RCC 7860 (cell line): ENCODE measurements around the gene SLC44A2.

ENCODE experiments used
- DNase-seq: peaks from one replicate; pipeline ENCODE4 v3.0.0-alpha.2; 2015; ENCODE audit warnings: low spot score
- FAIRE-seq: peaks from 2 replicates; lab custom pipeline; 2012; peaks lifted over from hg19 to GRCh38; lab: Jason Lieb, UNC

The SLC44A2 gene

DNA sequence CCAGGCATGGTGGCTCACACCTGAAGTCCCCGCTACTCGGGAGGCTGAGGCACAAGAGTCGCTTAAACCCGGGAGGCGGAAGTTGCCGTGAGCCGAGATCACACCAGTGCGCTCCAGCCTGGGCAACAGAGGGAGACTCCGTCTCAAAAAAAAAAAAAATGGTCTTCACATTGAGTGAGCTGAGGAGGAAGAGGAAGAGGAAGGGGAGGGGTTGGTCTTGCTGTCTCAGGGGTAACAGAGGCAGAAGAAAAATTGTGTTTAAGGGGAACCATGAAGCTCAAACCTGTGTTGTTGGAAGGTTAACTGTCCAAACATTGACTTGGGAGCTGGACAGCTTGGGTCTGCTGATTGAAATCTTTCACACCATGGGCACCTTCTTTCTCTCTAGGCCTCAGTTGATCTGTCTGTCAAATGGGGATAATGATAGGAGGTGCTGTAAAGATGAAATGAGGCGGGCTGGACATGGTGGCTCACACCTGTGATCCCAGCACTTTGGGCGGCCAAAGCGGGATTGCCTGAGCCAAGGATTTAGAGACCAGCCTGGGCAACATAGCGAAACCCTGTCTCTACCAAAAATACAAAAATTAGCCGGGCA is 9.8 kb upstream of the SLC44A2 start:
- DNase-seq (no peak), FAIRE-seq (no peak)

DNA sequence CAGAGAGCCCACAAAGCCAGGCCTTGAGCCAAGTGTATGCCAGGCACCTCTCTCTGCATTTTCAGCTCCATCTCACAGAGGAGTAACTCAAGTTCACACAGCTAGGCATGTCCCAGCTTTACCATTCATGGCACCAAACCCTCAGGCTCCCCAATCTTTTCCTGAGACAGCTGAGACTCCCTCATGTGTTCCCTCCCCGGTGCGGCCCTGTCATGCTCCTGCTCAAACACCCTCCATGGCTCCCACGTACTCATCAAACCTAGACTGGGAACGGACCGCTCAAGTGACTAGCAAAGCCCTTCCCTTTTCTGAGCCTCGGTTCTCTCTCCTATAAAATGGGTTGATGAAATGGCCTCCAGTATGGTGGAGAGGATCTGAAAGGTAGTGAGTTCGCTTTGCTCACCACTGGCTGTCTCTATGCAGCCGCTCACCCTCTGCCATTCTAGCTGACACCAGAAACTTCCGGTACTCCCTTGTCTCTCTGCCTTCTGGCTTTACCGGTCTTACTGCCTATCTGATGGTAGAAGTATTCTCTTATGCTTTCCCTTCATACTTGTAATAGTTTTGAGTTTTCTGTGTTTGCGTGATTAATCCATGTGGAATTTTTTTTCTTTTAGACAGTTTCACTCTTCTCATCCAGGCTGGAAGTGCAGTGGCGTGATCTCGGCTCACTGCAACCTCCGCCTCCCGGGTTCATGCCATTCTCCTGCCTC is 7.8 kb upstream of the SLC44A2 start:
- no peak for DNase-seq

DNA sequence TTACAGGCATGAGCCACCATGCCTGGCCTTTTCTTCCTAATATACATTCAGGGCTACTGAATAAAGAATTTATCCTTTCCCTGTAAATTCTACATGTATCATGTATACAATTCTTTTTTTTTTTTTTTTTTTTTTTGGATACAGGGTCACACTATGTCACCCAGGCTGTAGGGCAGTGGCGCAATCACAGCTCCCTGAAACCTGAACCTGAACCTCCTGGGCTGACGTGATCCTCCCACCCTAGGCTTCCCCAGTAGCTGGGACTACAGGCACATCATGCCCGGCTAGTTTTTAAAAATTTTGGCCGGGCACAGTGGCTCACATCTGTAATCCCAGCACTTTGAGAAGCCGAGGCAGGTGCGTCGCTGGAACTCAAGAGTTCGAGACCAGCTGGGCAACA is 6.5 kb upstream of the SLC44A2 start:
- DNase-seq: no peak

More for the DNA sequence above, 7.8 kb upstream of the SLC44A2 start:
- no peak for FAIRE-seq

DNA sequence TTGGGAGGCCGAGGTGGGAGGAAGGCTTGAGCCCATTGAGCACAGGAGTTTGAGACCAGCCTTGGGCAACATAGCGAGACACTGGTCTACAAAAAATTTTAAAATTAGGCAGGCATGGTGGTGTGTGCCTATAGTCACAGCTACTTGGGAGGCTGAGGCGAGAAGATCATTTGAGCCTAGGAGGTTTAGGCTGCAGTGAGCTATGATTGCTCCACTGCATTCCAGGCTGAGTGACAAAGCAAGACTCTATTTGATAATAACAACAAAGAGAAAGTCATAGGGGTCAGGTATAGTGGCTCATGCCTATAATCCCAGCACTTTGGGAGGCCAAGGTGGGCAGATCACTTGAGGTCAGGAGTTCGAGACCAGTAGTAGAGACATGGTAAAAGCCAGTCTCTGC is 4.6 kb upstream of the SLC44A2 start:
- DNase-seq (no peak), FAIRE-seq (no peak)

More for the DNA sequence above, 6.5 kb upstream of the SLC44A2 start:
- no peak for FAIRE-seq

DNA sequence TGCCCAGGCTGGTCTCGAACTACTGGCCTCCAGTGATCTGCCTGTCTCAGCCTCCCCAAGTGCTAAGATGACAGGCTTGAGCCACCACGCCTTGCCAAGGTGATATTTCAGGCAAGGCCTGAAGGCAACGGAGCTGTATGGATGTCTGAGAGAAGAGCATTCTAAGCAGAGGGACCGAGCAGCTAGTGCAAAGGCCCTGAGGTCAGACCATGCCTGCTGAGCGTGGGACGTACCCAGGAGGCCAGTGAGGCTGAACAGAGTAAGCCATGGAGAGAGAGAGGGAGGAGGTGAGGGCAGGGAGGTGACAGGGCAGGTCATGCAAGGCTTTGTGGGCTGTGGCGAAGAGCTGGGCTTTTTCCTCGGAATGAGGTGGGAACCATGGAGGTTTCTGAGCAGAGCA is 3.4 kb upstream of the SLC44A2 start:
- FAIRE-seq (no peak), DNase-seq (no peak)

DNA sequence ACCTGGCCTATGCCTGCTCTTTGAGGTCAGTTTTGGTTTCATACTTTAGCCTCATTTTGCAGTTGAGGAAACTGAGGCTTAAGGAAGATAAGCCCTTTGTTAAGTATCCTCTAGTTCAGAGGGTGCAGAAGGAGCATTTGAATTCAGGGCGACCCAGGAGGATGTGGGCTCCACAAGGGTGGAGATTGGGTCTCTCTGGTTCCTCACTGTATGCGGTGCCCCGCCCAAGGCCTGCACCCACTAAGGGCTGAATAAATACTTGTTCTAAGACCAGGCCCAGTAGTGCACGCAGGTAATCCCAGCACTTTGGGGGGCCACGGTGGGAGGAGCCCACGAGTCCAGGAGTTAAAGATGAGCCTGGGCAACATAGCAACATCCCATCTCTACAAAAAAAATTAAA is 768 bp upstream of the SLC44A2 start:
- no peak for FAIRE-seq
- DNase-seq: no peak

DNA sequence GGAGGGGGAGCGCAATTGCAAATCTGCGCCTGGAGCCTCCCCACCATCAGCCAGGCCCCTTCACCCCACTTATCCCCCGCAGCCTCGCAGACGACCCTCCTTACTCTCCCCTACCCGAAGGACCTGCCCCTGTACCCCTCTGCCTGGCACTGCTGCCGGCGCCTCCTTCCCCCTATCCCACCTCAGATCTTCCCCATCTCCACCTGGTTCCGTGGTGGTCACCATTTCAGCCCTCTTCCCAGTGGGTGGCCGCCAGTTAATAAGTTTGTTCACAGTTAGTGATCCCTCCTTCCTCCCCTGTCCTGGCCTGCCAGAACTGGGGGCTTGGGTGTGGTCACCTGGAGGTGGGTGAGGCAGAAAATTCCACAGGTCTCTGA is 397 bp downstream of the SLC44A2 start:
- FAIRE-seq: no peak
- DNase-seq: no peak

DNA sequence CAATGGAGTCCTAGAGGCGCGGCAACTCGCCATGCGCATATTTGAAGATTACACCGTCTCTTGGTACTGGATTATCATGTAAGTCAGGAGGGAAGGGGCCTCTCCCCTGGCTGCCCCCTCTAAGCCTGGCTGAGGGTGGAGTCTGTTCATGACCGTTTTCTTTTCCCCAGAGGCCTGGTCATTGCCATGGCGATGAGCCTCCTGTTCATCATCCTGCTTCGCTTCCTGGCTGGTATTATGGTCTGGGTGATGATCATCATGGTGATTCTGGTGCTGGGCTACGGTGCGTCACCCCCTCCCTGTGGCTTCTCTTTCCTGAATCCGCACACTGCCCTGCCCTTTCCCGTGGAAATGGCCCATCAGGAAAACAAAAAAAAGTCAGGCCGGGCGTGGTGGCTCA is 6.5 kb downstream of the SLC44A2 start:
- no peak for FAIRE-seq

DNA sequence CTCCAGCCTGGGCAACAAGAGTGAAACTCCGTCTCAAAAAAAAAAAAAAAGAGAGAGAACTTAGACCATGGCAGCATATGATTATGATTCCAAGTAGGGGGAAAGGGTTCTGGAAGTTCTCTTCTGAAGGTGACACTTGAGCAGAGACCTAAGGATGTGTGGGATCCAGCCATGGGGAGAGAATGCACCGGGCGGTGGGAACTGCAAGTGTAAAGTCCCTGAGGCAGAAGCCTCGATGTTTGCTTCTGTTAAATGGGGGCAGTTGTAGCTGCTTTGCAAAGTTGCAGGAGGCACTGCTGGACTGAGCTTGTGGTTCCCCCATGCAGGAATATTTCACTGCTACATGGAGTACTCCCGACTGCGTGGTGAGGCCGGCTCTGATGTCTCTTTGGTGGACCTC is 9.1 kb downstream of the SLC44A2 start:
- FAIRE-seq: no peak
- DNase-seq: no peak

More for the DNA sequence above, 6.5 kb downstream of the SLC44A2 start:
- no peak for DNase-seq

DNA sequence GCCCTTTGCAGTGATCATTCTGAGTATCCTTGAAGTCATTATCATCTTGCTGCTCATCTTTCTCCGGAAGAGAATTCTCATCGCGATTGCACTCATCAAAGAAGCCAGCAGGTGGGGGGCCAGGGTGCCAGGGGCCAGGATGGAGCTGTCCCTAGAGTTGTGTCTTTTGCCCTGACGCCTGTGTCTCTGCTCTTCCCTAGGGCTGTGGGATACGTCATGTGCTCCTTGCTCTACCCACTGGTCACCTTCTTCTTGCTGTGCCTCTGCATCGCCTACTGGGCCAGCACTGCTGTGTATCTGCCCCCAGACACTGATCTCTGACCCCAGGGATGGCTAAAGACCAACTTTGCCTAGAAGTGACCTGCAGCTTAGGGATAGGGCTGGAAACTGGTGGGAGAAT is 9.6 kb downstream of the SLC44A2 start:
- DNase-seq (no peak), FAIRE-seq (no peak)

DNA sequence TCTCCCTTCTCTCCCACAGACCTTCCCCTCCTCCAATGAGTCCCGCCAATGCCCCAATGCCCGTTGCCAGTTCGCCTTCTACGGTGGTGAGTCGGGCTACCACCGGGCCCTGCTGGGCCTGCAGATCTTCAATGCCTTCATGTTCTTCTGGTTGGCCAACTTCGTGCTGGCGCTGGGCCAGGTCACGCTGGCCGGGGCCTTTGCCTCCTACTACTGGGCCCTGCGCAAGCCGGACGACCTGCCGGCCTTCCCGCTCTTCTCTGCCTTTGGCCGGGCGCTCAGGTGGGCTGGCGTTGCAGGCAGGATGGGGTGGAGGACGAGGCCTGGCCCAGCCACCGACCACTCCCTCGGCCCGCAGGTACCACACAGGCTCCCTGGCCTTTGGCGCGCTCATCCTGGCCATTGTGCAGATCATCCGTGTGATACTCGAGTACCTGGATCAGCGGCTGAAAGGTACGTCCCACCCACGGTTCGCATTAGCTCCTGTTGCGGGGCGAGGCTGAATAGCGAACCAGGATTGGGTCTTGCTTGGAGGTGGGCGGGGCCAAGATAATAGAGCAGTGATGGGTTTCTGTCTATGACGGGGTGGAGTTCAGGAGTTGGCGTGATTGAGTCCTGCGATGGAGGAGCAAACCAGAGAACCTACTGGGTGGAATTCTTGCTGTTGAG is 11.1 kb downstream of the SLC44A2 start:
- FAIRE-seq: no peak
- DNase-seq: no peak

DNA sequence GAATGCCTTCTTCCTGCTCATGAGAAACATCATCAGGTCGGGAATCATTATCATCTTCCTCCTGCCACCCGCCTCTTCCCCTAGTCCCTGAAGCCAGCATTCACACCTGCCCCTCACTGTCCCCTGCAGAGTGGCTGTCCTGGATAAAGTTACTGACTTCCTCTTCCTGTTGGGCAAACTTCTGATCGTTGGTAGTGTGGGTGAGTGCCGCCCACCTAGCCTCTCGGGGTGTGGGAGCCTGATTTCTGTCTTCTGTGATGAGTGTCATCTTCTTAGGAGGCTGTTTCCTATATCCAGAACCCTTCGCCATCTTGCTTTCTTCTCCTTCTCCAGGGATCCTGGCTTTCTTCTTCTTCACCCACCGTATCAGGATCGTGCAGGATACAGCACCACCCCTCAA is 12.5 kb downstream of the SLC44A2 start:
- FAIRE-seq: no peak
- DNase-seq: no peak

DNA sequence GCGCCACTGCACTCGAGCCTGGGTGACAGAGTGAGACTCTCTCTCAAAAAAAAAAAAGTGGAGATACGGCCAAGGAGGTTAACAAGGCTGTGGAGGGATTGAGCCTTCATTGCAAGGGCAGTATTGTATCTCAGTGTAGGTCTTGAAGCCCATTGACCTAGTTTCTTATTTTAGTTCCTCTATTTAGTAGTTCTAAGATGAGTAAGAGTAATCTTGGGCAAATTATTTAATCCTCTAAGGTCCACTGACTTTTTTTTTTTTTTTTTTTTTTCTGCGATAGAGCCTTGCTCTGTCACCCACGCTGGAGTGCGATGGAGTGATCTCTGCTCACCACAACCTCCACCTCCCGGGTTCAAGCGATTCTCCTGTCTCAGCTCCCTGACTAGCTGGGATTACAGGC is 14.5 kb downstream of the SLC44A2 start:
- no peak for DNase-seq
- no peak for FAIRE-seq

DNA sequence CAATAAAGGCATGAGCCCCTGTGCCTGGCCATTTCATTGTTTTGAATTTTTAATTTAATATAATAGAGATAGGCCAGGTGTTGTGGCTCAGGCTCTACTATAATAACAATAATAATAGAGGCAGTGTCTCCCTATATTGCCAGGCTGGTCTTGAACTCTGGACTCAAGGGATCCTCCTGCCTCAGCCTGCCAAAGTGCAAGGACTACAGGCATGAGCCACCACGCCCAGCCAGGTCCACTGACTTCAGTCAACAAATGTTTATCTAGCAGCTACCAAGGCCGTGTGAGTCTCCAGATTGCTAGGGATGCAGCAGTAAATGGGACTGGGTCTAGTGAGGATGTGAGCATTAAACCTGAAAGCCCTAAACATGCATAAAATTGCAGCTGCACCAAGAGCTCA is 15.0 kb downstream of the SLC44A2 start:
- no peak for DNase-seq
- no peak for FAIRE-seq

DNA sequence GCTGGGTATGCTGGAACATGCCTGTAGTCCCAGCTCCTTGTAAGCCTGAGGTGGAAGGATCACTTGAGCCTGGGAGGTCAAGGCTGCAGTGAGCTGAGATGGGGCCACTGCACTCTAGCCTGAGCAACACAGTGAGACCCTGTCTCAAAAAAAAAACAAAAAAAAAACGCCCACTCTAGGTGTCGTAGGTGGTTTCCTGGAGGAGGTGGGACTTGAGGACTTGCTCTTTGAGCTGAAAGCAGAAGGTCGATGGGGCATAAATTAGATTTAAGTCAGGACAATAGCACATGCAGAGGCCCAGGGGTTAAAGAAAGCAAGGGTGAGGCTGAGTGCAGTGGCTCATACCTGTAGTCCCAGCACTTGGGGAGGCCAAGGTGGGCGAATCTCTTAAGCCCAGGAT is 15.9 kb downstream of the SLC44A2 start:
- DNase-seq: no peak
- no peak for FAIRE-seq

DNA sequence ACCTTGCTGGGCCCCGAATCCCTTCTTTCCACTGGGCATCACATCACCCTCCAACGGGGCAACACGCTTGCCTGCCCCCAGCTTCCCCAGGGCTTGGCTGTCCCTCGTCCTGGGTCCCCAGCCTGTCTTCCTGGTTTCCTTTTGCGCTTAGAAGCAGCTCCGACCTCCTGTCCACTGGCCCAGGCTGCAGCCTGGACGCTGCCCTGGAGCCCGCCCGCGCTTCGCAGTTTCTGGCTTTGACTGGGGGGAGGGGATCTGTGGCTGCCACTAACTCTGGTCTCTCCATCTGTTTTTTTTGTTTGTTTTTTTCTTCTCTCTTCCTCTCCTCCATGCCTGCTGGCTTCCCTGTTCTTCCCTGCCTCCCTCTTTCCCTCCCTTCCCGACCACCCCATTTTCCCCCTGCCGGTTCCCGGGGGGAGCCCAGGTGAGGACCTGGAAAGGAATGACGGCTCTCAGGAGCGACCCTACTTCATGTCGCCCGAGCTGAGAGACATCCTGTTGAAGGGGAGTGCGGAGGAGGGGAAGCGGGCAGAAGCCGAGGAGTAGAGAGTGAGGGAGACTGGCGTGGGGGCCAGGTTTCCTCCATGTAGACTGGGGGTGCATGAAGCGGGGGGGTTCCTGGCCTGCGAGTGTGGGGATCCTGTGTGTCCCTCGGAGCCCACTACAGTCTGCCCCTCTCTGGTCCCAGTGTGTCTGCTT is 17.3 kb downstream of the SLC44A2 start:
- no peak for FAIRE-seq

DNA sequence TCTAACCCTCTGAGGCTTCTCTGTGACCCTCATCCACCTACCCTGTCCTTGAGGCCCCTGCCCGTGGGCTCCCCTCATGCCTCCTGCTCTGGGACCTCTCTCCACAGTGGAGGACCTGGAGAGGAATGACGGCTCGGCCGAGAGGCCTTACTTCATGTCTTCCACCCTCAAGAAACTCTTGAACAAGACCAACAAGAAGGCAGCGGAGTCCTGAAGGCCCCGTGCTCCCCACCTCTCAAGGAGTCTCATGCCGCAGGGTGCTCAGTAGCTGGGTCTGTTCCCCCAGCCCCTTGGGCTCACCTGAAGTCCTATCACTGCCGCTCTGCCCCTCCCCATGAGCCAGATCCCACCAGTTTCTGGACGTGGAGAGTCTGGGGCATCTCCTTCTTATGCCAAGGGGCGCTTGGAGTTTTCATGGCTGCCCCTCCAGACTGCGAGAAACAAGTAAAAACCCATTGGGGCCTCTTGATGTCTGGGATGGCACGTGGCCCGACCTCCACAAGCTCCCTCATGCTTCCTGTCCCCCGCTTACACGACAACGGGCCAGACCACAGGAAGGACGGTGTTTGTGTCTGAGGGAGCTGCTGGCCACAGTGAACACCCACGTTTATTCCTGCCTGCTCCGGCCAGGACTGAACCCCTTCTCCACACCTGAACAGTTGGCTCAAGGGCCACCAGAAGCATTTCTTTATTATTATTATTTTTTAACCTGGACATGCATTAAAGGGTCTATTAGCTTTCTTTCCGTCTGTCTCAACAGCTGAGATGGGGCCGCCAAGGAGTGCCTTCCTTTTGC is 18.0 kb downstream of the SLC44A2 start:
- no peak for FAIRE-seq

More for the DNA sequence above, 17.3 kb downstream of the SLC44A2 start:
- no peak for DNase-seq

DNA sequence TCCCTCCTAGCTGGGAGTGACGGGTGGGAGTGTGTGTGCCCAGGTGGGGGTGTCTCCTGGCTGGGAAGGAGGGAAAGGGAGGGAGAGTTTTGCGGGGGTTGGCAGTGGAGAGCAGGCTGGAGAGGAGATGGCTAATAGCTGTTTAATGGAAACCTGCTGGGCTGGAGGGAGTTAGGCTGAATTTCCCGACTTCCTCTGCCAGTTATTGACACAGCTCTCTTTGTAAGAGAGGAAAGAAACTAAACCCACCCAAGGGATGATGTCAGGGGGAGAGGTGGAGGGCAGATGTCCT is 18.6 kb downstream of the SLC44A2 start:
- DNase-seq (no peak), FAIRE-seq (no peak)

More for the DNA sequence above, 18.0 kb downstream of the SLC44A2 start:
- no peak for DNase-seq

DNA sequence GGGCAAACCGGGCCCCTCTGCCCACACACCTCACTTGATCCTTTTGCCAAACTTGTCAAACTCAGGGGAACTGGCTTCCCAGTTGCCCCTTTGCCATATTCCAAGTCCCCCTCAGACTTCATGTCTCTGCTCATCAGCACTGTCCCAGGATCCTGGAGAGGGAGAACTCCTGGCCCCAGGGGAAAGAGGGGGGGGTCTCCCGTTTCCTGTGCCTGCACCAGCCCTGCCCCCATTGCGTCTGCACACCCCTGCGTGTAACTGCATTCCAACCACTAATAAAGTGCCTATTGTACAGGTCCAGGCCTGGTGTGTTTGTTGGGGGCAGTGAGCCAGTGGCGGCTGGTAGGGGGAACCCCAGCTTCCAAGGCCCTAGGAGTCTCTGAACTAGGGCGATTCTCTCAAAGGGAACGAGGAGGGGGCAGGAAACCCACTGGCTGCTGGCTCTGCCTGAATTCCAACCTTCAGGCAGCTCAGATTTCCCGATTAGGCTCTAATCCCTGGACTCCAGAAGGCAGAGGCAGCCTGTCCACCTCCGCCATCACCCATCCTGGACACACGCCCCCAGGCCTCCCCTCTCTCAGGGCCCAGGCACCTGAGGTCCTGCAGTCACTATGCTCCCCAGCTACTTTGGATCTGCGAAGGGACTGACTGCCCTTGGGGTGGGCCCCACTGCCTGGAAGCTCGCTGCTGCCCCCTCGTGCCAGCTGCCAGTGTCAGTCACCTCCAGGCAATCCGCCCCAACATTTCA is 19.1 kb downstream of the SLC44A2 start:
- DNase-seq: peak; percentile 50
- FAIRE-seq: no peak

DNA sequence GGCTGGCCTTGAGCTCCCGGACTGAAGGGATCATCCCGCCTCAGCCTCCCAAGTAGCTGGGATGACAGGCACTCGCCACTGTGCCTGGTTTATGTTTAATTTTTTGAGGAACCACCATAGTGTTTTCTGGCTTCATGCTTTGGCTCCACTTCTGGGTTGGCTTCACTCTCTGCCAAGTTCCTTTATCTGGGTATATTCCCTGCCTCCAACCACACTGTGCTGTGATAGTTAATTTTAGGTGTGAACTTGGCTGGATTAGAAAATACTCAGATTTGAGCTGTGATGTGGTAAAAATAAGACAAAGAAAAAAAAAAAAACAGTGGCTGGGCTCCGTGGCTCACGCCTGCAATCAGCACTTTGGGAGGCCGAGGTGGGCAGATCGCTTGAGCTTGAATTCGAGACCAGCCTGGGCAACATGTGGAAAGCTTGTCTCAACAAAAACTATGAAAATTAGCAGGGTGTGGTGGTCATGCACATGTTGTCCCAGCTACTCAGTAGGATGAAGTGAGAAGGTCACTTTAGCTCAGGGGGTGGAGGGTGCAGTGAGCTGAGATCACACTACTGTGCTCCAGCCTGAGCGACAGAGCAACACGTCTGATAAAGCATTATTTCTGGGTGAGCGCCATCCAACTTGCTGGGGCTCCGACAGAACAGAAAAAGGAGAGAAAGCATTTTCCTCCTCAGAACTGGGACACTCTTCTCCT is 21.3 kb downstream of the SLC44A2 start:
- no peak for FAIRE-seq

More for the DNA sequence above, 21.3 kb downstream of the SLC44A2 start:
- no peak for DNase-seq
